NCI-H128 (cell line): ENCODE data around the gene MT2A.
"Not testable (repeated sequence)": the region's sequence is repeated elsewhere in the genome, so short reads cannot be mapped to it uniquely, and the experiment has no call there.

Experiments used
- DNase-seq: peaks from one replicate; lab custom pipeline; 2025; ENCODE audit not compliant: unreplicated experiment; lab: John Stamatoyannopoulos, UW

MT2A gene

DNA sequence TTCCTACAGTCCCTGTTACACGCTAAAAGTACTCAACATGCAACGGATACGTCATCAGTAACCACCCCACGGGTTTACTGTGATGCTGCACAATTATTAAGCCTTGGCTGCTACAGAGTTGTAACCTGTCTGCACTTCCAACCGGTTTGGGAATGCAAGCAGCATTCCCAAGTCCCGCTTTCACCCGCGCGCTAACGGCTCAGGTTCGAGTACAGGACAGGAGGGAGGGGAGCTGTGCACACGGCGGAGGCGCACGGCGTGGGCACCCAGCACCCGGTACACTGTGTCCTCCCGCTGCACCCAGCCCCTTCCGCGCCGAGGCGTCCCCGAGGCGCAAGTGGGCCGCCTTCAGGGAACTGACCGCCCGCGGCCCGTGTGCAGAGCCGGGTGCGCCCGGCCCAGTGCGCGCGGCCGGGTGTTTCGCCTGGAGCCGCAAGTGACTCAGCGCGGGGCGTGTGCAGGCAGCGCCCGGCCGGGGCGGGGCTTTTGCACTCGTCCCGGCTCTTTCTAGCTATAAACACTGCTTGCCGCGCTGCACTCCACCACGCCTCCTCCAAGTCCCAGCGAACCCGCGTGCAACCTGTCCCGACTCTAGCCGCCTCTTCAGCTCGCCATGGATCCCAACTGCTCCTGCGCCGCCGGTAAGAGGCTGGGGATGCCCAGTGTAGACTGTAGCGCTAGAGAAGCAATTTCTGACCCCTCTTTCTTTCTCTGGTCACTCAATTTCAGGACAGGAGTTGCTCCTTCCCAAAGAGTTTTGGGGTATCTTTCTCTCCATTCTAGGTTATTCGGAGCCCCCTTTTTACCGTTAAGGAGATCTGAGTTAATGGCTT lies at the start of gene MT2A:
TSS of gene MT2A (plus strand) at position 542 of the 833 bp plus-strand sequence. CDS start at position 614, 72 bp downstream.
- peak; percentile 58 for DNase-seq

DNA sequence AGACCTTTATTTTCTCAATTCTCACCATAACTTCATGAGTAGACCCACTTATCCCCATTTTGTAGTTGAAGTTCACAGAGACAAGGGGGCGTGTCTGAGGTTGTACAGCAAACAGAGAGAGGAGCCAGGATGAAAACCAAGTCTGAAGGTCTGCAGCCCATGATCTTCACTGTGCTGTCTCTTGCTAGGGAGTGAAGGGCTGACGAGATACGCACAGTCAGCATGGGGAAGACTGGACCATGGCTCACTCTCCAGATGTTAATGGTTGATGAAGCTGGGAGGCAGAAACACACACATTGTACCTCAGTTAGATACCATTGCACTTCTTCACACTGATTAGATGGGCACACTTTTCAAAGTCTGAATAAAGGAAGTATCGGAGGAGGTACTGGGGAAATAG lies 49.3 kb upstream of the MT2A start:
- DNase-seq: no peak

DNA sequence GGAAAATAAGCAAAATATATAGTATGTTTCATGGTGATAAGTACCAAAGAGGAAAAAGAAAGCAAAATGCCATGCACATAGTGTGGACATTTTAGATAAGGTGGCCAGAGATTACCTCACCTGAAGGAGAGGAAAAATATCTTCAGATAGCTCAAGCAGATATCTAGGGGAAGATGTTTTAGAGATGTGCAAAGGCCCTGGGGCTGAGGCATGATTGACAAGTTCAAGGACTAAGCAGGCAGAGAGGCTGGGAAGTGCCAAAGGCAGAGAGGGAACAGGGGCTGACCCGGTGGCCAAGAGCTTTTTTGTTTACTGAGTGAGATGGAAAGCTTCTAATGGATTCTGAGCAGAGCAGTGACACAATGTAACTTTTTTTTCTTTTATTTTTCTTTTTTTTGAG lies 47.9 kb upstream of the MT2A start:
- DNase-seq: no peak

DNA sequence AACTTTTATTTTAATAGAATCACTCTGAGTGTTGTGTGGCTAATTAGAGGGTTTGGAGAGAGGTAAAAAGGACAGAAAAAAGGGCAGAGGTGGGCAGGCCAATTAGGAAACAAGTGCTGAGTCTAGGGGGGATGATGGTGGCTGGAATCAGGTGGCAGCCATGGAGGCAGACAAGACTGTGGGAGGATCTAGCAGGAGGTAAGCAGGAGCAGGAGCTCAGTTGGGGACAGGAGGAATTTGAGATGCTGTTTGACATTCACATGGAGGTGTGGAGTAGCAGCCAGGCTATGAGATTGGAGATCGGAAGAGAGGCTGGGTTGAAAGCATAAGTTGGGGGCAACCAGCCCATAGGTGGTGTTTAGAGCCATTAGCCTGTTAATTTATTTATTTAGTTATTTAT lies 47.3 kb upstream of the MT2A start:
- no peak for DNase-seq

DNA sequence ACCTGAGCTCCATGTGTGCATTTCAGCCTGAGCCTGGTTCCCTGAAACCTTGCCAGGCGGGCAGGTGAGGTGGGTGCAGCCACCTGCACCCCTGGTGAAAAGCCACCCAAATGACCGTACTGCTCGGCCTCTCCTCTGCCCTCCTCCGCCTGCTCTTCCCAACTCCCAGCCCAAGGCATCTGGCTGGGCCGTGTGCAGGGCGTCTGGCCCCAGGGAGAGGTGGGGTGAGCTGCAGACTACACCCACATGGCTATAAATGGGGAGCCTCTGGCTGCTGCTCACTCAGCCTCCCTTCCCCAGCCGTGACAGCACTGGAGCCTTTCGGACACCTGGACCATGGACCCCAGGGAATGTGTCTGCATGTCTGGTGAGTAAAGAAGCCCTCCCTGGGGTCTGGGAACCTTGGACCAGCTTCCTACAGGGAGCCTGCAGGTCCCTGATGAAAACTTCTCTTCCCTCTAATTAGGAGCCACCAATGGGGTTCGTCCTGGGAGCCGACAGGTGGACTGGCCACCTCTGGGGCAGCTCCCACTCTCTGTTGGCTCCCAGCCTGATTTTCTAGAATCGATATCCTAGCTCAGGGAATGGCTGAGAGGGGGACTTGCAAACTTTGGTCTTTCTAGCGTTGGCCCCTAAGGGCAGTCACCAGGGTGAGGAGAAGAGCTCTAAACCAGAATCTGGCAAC lies 43.4 kb upstream of the MT2A start, which contains the start of gene MT4:
TSS of gene MT4 (plus strand) at position 281 of the 685 bp plus-strand sequence. CDS start at position 337, 56 bp downstream.
- DNase-seq: no peak

DNA sequence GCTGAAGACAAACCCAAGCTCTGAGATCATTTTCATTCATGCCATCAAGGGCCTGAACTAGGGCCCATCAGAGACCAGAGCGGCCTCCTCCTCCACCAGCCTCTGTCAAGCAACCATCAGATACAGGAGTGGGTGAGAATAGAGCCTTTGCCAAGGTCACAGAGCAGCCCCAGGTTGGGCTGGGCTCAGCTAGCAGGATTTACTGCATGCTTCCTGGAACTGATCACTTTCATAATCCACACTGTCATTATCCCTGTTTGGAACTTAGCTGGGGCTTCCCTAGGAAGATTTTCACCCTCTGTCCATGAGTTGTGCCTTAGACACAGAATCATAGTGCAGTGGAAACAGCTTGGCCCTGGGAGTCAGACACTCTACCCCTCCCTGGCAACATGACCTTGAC lies 38.4 kb upstream of the MT2A start:
- DNase-seq: no peak

DNA sequence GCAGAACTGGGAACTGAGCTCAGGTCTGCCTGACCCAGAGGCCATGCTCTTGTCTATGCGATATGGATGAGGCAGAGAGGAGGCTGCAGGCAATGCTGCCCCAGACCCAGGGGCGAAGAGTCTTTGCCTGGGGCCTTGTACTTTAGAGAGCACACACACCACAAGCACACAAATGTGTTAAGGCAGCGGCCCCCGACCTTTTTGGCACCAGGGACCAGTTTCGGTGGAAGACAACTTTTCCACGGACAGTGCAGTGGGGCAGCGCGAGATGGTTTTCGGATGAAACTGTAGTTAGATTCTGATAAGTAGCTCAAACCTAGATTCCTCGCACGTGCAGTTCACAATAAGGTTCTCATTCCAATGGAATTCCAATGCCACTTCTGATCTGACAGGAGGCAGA lies 36.9 kb upstream of the MT2A start:
- no peak for DNase-seq

DNA sequence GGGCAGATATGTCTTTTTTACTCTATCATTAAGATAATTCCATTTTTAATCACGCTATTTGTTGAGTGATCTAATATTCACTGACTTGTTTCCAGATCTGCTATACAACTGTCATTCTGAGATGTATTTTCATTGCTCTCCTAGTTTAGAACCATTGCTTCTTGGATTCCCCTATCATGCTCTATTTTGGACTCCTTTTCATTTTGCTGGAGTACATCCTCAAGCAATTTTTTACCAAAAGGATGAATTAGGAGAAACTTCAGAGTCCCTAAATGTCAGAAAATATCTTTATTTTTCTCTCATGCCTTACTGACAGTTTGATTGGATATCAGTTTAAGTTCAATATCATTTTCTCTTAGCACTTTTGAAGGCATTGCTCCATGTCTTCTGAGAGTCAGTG lies 33.8 kb upstream of the MT2A start:
- DNase-seq: no peak

DNA sequence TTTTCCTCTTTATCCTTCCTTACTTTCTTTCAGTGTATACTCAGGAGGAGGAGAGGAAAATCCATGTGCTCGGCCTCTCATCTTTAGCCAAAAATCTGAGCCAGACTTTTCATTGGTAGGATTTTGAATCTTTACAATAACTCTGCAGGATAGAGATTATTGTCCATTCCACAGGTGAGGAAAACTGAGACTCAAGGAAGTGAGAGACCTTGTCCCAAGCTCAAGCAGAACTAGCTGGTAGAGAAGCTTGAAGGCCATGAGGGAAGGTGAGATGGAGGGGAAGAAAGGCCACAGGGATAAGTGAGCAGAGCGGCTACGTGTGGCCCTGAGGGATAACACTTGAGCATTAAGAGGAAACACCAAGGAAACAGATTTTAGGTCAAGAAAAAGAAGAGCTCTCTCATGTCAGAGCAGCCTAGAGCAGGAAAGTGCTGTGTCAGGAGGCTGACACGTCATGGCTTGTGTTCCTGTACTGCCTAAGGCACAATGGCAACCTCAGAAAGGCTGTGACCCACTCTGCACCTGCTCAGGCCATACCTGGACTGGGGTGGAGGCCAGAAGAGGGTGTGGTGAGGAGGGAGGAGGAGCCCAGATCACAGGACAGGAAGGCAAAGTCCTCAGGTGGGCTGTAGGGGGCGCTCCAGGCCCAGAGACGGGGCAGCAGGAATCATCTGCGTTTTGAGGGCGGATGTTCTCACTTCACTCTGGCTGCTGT lies 31.6 kb upstream of the MT2A start:
- DNase-seq: no peak

DNA sequence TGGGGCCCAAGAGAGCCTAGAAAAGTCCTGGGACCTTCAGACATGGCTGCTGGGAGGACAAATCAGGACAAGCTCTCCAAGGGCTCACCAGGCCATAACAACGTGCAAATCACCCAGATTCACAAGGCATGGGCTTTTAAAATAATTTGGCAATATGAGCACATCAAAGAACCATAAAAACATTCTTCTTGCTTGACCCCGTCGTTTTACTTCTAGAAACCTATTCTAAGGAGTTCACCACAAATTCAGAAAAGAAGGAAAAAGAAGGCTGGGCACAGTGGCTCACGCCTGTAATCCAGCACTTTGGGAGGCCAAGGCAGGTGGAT lies 31.1 kb upstream of the MT2A start:
- DNase-seq: no peak

DNA sequence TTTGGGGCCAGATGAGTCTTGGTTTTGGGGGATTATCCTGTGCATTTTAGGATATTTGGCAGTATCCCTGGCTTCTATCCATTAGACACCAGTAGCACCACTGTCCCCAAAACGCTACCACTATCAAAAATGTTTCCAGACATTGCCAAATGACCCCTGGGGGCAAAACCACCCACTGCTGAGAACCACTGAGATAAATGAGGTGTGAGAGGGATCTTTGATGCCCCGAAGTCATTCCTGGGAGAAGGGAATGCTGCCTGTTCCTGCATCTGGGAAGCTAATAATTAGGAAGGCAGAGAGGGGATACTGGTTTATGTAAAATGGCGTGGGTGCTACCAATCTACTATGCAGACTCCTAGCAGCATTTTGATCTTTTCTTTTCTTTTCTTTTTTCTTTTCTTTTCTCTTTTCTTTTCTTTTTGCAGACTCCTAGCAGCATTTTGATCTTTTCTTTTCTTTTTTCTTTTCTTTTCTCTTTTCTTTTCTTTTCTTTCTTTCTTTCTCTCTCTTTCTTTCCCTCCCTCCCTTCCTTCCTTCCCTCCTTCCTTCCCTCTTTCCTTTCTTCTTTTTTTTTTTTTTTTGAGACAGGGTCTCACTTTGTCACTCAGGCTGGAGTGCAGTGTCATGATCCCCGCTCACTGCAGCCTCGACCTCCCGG lies 27.9 kb upstream of the MT2A start:
- no peak for DNase-seq

DNA sequence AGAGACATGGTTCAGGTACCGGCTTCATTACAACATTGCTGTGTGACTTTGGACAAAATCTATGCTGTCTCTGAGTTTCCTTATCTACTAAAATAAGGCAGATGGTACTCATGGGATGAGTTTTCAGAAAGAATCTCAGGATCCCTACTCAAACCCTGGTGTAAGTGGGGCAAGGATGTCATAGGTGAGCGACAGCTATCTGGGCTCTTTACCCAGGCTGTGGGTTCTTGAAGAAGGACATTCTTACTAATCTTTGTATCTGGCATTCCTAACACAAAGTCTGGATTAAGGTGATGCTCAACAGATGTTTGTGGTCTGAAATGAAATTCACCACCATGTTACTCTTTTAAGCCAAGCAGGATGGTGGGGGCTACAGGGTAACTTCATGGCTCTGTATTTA lies 25.5 kb upstream of the MT2A start:
- DNase-seq: not testable (repeated sequence)

DNA sequence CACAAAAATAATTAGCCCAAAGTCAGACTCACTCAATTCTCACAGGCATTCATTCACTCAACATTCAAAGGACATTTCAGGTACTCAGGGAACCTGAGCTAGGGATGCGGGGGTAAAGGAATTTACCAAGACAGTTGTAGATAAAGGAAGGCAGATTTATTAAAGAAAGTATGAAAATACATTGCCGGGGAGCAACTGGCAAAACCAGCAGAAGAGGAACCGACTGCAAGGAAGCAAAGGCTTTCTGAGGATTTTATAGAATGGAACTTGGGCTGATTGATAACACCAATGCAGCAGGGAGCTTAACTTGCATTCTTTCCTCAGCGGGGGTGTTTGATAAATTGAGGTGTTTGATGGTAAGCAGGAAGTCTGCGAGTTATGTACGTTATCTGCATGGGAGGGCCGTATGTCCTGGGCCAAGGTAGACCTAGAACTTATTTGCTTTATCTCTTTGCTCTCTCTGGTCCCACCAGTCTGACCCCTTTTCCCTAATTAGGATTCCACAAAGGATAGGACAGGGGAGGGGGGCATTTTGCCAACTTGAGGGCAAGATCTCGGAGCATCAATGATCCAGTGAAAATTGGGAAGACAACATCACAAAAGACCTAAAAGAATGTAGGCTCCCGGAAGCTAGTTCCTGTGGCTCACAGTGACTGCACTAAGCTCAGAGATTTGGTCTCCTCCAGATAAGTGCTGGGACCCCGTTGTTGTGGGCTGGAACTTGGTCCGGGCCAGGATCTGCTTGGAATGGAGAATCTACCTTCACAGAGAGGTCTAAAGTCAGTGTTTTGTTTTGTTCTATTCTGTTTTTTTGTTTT lies 24.8 kb upstream of the MT2A start:
- no peak for DNase-seq

DNA sequence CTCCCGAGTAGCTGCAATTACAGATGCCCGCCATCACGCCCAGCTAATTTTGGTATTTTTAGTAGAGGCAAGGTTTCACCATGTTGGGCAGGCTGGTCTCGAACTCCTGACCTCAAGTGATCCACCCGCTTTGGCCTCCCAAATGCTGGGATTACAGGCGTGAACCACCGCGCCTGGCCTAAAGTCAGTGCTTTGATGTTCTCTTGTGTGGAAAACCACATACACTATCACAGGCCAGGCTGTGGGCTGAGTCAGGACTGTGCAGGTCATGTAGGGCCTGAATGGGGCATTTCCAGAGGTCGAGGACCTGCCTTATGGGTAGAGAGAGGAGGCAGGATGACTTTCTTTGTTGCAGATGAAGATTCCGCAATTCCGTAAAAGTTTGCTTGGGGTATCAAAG lies 24.1 kb upstream of the MT2A start:
- DNase-seq: no peak

DNA sequence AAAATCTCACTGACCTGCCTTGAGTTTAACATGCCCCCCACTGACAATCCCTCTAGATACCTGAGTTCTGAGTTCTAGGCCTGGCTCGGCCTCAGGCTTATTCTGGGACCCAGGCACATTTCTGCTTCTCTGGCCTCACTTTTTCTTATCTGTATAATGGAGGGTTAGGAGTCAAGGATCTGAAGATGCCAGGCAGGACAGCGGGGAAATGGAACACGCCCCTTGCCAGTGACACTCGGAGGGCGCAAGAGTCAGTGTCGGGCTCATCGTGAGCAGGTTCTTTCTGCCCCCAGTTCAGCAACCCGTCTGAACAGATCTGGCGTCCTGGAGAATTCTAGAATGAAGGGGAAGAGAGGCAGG lies 19.6 kb upstream of the MT2A start:
- DNase-seq: no peak

DNA sequence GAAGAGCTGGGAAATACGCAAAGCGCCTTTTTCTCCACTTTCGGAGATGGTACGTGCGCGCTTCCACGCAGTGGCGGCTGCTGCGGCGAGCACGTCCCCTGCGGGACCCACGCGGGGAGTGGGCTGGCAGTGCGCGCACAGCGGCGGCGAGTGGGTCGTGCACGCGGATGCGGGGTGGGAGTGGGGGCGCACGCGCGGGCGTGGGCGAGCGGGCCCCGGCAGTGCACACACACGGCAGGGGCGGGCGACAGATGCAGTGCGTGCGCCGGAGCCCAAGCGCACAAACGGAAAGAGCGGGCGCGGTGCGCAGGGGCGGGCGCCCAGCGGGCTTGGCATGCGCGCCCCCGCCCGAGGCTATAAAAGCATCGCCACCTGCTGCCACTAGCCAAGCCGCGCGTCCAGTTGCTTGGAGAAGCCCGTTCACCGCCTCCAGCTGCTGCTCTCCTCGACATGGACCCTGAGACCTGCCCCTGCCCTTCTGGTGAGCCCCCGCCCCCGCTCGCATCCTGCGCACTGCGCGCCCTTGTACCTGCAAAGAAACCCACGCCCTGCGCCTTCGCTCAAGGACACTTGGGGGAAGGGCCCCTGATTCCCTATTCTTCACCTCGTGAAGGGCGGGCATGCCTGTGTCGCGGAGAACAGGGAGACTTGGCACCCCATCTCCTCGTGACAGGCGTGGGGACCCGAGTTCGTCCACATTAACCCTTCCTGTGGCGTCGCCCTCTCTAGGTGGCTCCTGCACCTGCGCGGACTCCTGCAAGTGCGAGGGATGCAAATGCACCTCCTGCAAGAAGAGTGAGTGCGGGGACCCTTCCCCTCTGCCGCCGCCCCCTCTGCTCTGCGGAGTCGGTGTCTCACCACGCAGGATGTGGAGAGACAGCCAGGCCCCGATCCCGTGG lies 19.0 kb upstream of the MT2A start, which contains the start of gene MT3:
TSS of gene MT3 (plus strand) at position 388 of the 899 bp plus-strand sequence. CDS start at position 451, 63 bp downstream.
- peak; percentile 27 for DNase-seq

DNA sequence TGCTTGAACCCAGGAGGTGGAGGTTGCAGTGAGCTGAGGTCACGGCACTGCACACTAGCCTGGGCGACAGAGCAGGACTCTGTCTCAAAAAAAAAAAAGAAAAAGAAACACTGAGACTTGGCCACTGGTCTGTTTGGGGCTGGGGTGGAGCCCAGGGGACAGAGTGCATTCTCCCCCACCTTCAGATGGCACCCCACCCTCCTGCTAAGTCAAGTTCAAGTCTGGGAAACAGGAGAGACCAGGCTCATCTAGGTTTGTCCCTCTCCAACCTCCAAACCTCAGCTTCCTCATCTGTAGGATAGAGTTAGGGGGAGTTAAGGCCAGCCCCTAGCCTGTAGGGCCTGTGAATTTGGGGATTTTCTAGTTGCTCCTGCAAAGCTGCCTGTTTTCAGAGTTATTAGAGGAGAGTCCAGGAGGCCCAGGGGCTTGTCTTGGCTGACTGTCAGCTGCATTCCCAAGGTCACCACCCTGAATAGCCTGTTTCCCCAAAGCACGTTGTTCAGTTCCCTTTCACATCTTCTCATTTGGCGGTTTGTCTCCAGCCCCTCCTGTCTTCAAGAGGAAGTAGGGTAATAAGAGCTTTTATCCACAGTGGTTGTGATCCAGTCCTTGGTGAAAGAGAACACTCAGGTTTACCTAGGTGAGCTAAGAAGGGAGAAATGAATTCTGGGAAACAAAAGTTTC lies 16.9 kb upstream of the MT2A start:
- DNase-seq: no peak

DNA sequence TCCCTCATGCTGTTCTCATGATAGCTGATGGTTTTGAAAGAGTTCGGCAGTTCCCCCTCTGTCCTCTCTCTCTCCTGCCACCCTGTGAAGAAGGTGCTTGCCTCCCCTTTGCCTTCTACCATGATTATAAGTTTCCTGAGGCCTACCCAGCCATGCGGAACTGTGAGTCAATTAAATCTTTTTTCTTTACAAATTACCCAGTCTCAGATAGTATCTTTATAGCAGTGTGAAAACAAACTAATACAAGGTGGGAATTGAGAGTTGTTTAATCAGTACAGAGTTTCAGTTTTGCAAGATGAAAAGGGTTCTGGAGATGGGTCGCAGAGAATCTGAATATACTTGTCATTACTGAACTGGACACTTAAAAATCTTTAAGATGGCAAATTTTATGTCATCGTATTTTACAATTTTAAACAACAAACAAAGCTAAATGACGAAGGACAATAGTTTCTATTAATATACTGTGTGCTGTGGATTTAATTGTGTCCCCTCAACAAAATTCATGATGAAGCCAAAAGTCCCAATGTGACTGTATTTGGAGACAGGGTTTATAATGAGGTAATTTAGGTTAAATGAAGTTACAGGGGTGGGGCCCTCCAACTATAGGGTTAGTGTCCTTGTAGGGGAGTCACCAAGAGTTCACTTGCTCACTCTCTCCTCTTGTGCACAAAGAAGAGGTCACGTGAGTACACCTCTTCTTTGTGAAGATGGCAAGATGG lies 14.7 kb upstream of the MT2A start:
- DNase-seq: no peak
